ENCODE measurements around the gene MAST4. TPM values are rescaled to one million over a fixed set of nuclear protein-coding genes. Genes with fewer than 3 reads are reported as not detected.

MAST4 gene
- total and polyA plus RNA-seq, 4 donors: 3.7 to 9.5 (median 6.5) TPM

DNA sequence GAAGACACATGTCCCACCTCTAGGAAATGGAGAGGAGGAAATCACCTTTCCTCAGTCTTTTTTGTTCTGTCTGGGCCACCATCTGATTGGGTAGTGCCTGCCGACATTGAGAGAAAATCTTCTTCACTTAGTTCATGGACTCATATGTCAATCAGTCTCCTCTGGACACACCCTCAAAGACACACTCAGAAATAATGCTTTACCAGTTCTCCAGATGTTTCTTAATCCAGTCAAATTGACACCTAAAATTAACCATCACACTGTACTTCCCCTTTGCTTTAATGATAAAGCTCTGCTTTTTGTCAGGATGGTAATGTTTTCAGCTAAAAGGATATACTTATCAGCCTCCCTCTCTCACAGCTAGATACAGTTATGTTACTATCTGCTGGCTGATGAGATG lies 333.1 kb downstream of the MAST4 start (continued):
- no peak for TF ChIP-seq JUND (IDR thresholded peaks at IDR 0.05)
- TF ChIP-seq, protein P1, sequence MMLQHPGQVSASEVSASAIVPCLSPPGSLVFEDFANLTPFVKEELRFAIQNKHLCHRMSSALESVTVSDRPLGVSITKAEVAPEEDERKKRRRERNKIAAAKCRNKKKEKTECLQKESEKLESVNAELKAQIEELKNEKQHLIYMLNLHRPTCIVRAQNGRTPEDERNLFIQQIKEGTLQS (IDR thresholded peaks at IDR 0.05): no peak
- no peak for TF ChIP-seq HNF4G (IDR thresholded peaks at IDR 0.05)
- no peak for TF ChIP-seq RXRA (IDR thresholded peaks at IDR 0.05)
- no peak for TF ChIP-seq GABPA (IDR thresholded peaks at IDR 0.05 in 1 of 2, conservative IDR thresholded peaks at IDR 0.05 in 1 of 2)

DNA sequence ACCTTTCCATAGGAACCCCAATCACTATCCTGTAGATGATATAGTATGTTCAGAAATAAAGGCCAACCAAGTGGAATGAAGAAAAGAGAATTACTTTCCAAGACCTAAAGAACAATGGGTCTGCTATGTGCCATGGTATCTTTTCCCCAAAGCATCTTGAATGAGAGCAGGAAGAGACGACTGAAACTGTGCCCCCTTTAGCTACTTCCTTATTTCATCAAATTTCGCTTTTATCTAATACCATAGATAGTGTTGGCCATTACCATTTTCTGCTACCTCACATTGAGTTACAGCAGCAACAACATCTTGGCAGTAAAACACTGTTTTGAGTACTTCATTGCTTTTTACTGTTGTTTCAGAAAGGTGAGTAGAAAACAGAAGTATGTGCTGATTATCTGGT lies 333.8 kb downstream of the MAST4 start:
- H3K9ac ChIP-seq (ENCODE audit: low read depth in 1 of 2, low read length in 2 of 2): no peak overlapping the region
- WGBS: 90% methylated on average over 2 of the region's 2 CpGs

DNA sequence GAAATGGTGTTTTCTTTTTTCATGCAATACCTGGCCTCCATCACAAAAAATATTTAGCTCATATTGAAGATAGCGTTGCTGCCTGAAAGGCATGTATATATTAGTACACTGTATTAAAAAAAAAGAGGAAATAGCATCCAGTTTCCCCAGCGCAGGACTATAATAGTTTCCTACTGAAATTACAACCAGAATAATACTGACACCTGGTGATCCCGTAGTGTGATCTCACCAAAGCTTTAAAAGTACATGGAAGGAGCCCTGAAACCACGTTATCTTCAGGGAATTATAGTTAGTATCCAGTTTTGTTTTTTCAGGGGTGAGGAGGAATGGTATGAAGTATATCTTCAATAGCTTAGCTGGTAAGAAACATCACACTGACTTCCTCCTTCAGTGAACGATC lies 335.5 kb downstream of the MAST4 start:
- TF ChIP-seq RAD21 (IDR thresholded peaks at IDR 0.05) (no peak), YY1 (IDR thresholded peaks at IDR 0.05) (no peak), GABPA (IDR thresholded peaks at IDR 0.05 in 1 of 2, conservative IDR thresholded peaks at IDR 0.05 in 1 of 2) (no peak), FOXA2 (IDR thresholded peaks at IDR 0.05) (no peak), HNF4A (conservative IDR thresholded peaks at IDR 0.05) (no peak), TAF1 (conservative IDR thresholded peaks at IDR 0.05) (no peak), EGR1 (IDR thresholded peaks at IDR 0.05; ENCODE audit: low read depth in 2 of 2) (no peak), FOXA1 (IDR thresholded peaks at IDR 0.05) (no peak), JUND (IDR thresholded peaks at IDR 0.05) (no peak), RXRA (IDR thresholded peaks at IDR 0.05) (no peak), SP1 (IDR thresholded peaks at IDR 0.05) (no peak), HNF4G (IDR thresholded peaks at IDR 0.05) (no peak), NR2F2 (IDR thresholded peaks at IDR 0.05) (no peak)
- TF ChIP-seq, protein P2, sequence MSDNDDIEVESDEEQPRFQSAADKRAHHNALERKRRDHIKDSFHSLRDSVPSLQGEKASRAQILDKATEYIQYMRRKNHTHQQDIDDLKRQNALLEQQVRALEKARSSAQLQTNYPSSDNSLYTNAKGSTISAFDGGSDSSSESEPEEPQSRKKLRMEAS (IDR thresholded peaks at IDR 0.05): no peak
- TF ChIP-seq, protein P3, sequence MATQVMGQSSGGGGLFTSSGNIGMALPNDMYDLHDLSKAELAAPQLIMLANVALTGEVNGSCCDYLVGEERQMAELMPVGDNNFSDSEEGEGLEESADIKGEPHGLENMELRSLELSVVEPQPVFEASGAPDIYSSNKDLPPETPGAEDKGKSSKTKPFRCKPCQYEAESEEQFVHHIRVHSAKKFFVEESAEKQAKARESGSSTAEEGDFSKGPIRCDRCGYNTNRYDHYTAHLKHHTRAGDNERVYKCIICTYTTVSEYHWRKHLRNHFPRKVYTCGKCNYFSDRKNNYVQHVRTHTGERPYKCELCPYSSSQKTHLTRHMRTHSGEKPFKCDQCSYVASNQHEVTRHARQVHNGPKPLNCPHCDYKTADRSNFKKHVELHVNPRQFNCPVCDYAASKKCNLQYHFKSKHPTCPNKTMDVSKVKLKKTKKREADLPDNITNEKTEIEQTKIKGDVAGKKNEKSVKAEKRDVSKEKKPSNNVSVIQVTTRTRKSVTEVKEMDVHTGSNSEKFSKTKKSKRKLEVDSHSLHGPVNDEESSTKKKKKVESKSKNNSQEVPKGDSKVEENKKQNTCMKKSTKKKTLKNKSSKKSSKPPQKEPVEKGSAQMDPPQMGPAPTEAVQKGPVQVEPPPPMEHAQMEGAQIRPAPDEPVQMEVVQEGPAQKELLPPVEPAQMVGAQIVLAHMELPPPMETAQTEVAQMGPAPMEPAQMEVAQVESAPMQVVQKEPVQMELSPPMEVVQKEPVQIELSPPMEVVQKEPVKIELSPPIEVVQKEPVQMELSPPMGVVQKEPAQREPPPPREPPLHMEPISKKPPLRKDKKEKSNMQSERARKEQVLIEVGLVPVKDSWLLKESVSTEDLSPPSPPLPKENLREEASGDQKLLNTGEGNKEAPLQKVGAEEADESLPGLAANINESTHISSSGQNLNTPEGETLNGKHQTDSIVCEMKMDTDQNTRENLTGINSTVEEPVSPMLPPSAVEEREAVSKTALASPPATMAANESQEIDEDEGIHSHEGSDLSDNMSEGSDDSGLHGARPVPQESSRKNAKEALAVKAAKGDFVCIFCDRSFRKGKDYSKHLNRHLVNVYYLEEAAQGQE (IDR thresholded peaks at IDR 0.05): no peak
- TF ChIP-seq, protein P4, sequence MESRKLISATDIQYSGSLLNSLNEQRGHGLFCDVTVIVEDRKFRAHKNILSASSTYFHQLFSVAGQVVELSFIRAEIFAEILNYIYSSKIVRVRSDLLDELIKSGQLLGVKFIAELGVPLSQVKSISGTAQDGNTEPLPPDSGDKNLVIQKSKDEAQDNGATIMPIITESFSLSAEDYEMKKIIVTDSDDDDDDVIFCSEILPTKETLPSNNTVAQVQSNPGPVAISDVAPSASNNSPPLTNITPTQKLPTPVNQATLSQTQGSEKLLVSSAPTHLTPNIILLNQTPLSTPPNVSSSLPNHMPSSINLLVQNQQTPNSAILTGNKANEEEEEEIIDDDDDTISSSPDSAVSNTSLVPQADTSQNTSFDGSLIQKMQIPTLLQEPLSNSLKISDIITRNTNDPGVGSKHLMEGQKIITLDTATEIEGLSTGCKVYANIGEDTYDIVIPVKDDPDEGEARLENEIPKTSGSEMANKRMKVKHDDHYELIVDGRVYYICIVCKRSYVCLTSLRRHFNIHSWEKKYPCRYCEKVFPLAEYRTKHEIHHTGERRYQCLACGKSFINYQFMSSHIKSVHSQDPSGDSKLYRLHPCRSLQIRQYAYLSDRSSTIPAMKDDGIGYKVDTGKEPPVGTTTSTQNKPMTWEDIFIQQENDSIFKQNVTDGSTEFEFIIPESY (IDR thresholded peaks at IDR 0.05): no peak
- TF ChIP-seq, protein P5, sequence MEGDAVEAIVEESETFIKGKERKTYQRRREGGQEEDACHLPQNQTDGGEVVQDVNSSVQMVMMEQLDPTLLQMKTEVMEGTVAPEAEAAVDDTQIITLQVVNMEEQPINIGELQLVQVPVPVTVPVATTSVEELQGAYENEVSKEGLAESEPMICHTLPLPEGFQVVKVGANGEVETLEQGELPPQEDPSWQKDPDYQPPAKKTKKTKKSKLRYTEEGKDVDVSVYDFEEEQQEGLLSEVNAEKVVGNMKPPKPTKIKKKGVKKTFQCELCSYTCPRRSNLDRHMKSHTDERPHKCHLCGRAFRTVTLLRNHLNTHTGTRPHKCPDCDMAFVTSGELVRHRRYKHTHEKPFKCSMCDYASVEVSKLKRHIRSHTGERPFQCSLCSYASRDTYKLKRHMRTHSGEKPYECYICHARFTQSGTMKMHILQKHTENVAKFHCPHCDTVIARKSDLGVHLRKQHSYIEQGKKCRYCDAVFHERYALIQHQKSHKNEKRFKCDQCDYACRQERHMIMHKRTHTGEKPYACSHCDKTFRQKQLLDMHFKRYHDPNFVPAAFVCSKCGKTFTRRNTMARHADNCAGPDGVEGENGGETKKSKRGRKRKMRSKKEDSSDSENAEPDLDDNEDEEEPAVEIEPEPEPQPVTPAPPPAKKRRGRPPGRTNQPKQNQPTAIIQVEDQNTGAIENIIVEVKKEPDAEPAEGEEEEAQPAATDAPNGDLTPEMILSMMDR (IDR thresholded peaks at IDR 0.05; ENCODE audit: low read depth, low read length, missing input control): no peak
- TF ChIP-seq, protein P1 (IDR thresholded peaks at IDR 0.05): no peak
- H3K9ac ChIP-seq (ENCODE audit: low read depth in 1 of 2, low read length in 2 of 2): no peak overlapping the region
- H3K27ac ChIP-seq (ENCODE audit: low read depth in 1 of 2, low read length in 2 of 2): no peak overlapping the region
- no peaks in the 10 kb centered on the region for H3K27me3 ChIP-seq (ENCODE audit: control insufficient read depth in 4 of 4, insufficient read depth in 4 of 4, low read length in 3 of 4)
- no peak for DNase-seq (ENCODE audit: low spot score)
- H3K4me3 ChIP-seq (ENCODE audit: low read depth in 1 of 3, low read length in 3 of 3): no peak overlapping the region
- WGBS: 85% methylated on average over 5 of the region's 5 CpGs
- H3K4me1 ChIP-seq (ENCODE audit: control insufficient read depth in 4 of 4, insufficient read depth in 4 of 4, low read length in 3 of 4): no peaks in the 10 kb centered on the region
- H3K9me3 ChIP-seq (ENCODE audit: control insufficient read depth in 4 of 4, low read length in 3 of 4): no peaks in the 10 kb centered on the region
- H3K36me3 ChIP-seq (ENCODE audit: control insufficient read depth in 4 of 4, insufficient read depth in 3 of 4, low read depth in 1 of 4, low read length in 3 of 4): no peaks in the 10 kb centered on the region

More for the DNA sequence above, 333.8 kb downstream of the MAST4 start:
- TF ChIP-seq JUND (IDR thresholded peaks at IDR 0.05): no peak
- TF ChIP-seq, protein P5 (IDR thresholded peaks at IDR 0.05; ENCODE audit: low read depth, low read length, missing input control): no peak
- no peak for TF ChIP-seq RXRA (IDR thresholded peaks at IDR 0.05)
- H3K4me3 ChIP-seq (ENCODE audit: low read depth in 1 of 3, low read length in 3 of 3): no peak overlapping the region
- H3K27ac ChIP-seq (ENCODE audit: low read depth in 1 of 2, low read length in 2 of 2): no peak overlapping the region
- no peaks in the 10 kb centered on the region for H3K9me3 ChIP-seq (ENCODE audit: control insufficient read depth in 4 of 4, low read length in 3 of 4)
- no peaks in the 10 kb centered on the region for H3K27me3 ChIP-seq (ENCODE audit: control insufficient read depth in 4 of 4, insufficient read depth in 4 of 4, low read length in 3 of 4)
- H3K36me3 ChIP-seq (ENCODE audit: control insufficient read depth in 4 of 4, insufficient read depth in 3 of 4, low read depth in 1 of 4, low read length in 3 of 4): no peaks in the 10 kb centered on the region
- DNase-seq (ENCODE audit: low spot score): no peak
- H3K4me1 ChIP-seq (ENCODE audit: control insufficient read depth in 4 of 4, insufficient read depth in 4 of 4, low read length in 3 of 4): no peaks in the 10 kb centered on the region

All from liver (tissue), 9 donors.